HG03571 (cell line): Measurements from ENCODE around the gene CCDC170.
A peak's percentile ranks its signal among the peaks of the same experiment; 100 is the strongest.
"Not testable (repeated sequence)": the region's sequence is repeated elsewhere in the genome, so short reads cannot be mapped to it uniquely, and the experiment has no call there.

Experiments used
- ATAC-seq: cut with Tn5 transposase; IDR thresholded peaks from one replicate; pipeline ENCODE4 v1.9.1; 2021; ENCODE audit not compliant: unreplicated experiment

Gene CCDC170

GRCh38 chr6:151493804-151494234 lies at the start of gene CCDC170:
CCDC170 (plus strand) TSS chr6:151494017; CDS start chr6:151494129, 112 bp downstream.
- ATAC-seq, result no peak

- no peak for ATAC-seq
Measured at GRCh38 chr6:151445482-151445881, 48.3 kb upstream of the CCDC170 start.

GRCh38 chr6:151447237-151447636 lies 46.6 kb upstream of the CCDC170 start:
- no peak for ATAC-seq

GRCh38 chr6:151448623-151449022 lies 45.2 kb upstream of the CCDC170 start:
- ATAC-seq, result no peak

- not testable (repeated sequence) for ATAC-seq
Measured at GRCh38 chr6:151450928-151451327, 42.9 kb upstream of the CCDC170 start.

- ATAC-seq, result no peak
Measured at GRCh38 chr6:151451417-151451949, 42.3 kb upstream of the CCDC170 start.

- peak; percentile 98 for ATAC-seq
Measured at GRCh38 chr6:151451950-151452749, 41.7 kb upstream of the CCDC170 start, which contains the start of gene RMND1. RMND1 (minus strand) TSS chr6:151452126; CDS start chr6:151445811, 6,315 bp downstream.

GRCh38 chr6:151452750-151453427 lies 40.9 kb upstream of the CCDC170 start:
- no peak for ATAC-seq

- not testable (repeated sequence) for ATAC-seq
Measured at GRCh38 chr6:151455751-151456398, 37.9 kb upstream of the CCDC170 start.

GRCh38 chr6:151461673-151462072 lies 32.1 kb upstream of the CCDC170 start:
- no peak for ATAC-seq

- no peak for ATAC-seq
Measured at GRCh38 chr6:151464702-151465101, 29.1 kb upstream of the CCDC170 start.

GRCh38 chr6:151475653-151476523 lies 17.9 kb upstream of the CCDC170 start:
- no peak for ATAC-seq

GRCh38 chr6:151477726-151478125 lies 16.1 kb upstream of the CCDC170 start:
- no peak for ATAC-seq

- no peak for ATAC-seq
Measured at GRCh38 chr6:151478670-151479069, 15.1 kb upstream of the CCDC170 start.

- ATAC-seq, result no peak
Measured at GRCh38 chr6:151481786-151482185, 12.0 kb upstream of the CCDC170 start.

- ATAC-seq, result no peak
Measured at GRCh38 chr6:151482290-151482689, 11.5 kb upstream of the CCDC170 start.

GRCh38 chr6:151483994-151484393 lies 9.8 kb upstream of the CCDC170 start:
- no peak for ATAC-seq

- ATAC-seq, result no peak
Measured at GRCh38 chr6:151488226-151488625, 5.6 kb upstream of the CCDC170 start.

GRCh38 chr6:151490996-151491395 lies 2.8 kb upstream of the CCDC170 start:
- no peak for ATAC-seq

GRCh38 chr6:151493161-151493803 lies 535 bp upstream of the CCDC170 start:
- no peak for ATAC-seq
